ENCODE measurements around the gene AUTS2.

- TF ChIP-seq CTBP1 (IDR thresholded peaks at IDR 0.05; ENCODE audit: borderline replicate concordance) (no peak), FOXK2 (IDR thresholded peaks at IDR 0.05) (no peak), LEF1 (IDR thresholded peaks at IDR 0.05; ENCODE audit: borderline replicate concordance) (no peak), TARDBP (IDR thresholded peaks at IDR 0.05) (no peak), SUZ12 (IDR thresholded peaks at IDR 0.05) (no peak), SP1 (IDR thresholded peaks at IDR 0.05) (no peak)
Observed at GRCh38 chr7:70434821-70435220, 836.5 kb downstream of the AUTS2 start.
